ENCODE data around the gene ZNF32. TPM values are rescaled to one million over a fixed set of nuclear protein-coding genes. Genes with fewer than 3 reads are reported as not detected.
A peak's percentile ranks its signal among the peaks of the same experiment; 100 is the strongest.

ZNF32 gene
- total RNA-seq, 1 donor from 2014 or later: 19.2 TPM

DNA sequence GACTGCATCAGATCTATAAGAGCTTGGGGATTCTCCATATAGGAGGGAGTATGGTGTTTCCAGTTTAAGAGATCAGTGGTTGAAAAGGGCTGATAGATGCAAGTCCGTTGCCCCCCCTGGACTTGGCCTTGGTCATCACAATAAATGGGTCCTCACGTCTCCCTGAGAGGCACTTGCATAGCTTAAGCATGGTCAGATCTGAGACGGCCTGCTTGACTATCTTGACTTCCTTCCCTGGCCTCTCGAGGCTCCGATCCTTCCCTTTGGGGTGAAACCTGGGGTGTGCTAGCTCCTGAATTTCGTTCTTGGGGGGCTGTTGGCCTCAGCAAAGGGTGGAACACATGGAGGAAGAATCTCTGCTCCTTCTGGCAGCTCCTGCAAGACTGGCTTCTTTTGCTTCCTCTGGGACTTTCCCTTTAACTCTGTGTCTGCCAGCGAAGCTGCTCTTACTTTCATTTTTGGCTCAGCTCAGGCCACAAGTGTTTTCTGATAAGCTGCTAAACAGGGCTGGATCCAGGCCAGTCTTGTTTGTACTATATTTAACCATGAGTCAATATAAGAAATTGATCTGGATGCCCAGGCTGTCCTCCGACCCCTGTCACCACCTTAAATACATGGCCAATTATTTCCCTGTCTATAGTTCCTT is 53.6 kb downstream of the ZNF32 start:
- H3K9me3 ChIP-seq (ENCODE audit: insufficient read depth, low read depth, low read length): no peaks in the 10 kb centered on the region
- no peaks in the 10 kb centered on the region for H3K36me3 ChIP-seq (ENCODE audit: insufficient read depth, low read length)
- H3K4me3 ChIP-seq (ENCODE audit: insufficient read depth, low read depth, low read length): no peak overlapping the region
- H3K9ac ChIP-seq (ENCODE audit: low read length): no peak overlapping the region
- TF ChIP-seq, protein P1, sequence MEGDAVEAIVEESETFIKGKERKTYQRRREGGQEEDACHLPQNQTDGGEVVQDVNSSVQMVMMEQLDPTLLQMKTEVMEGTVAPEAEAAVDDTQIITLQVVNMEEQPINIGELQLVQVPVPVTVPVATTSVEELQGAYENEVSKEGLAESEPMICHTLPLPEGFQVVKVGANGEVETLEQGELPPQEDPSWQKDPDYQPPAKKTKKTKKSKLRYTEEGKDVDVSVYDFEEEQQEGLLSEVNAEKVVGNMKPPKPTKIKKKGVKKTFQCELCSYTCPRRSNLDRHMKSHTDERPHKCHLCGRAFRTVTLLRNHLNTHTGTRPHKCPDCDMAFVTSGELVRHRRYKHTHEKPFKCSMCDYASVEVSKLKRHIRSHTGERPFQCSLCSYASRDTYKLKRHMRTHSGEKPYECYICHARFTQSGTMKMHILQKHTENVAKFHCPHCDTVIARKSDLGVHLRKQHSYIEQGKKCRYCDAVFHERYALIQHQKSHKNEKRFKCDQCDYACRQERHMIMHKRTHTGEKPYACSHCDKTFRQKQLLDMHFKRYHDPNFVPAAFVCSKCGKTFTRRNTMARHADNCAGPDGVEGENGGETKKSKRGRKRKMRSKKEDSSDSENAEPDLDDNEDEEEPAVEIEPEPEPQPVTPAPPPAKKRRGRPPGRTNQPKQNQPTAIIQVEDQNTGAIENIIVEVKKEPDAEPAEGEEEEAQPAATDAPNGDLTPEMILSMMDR (IDR thresholded peaks at IDR 0.05; ENCODE audit: insufficient read depth, low read depth, low read length): no peak
- TF ChIP-seq EZH2 (IDR thresholded peaks at IDR 0.05; ENCODE audit: insufficient read depth, low read length): no peak
- H2AFZ ChIP-seq (ENCODE audit: low read depth, low read length): peak overlapping the region; percentile 58
- Mint-ChIP-seq H3K36me3 (ENCODE audit: low read depth, unreplicated experiment) (no peaks in the 10 kb centered on the region), H3K27me3 (ENCODE audit: low read depth, unreplicated experiment) (peaks cover 15% of the 10 kb centered on the region), H3K27ac (ENCODE audit: unreplicated experiment) (no peak overlapping the region), H3K4me3 (ENCODE audit: unreplicated experiment) (no peak overlapping the region), H3K9me3 (ENCODE audit: unreplicated experiment) (peaks cover 17% of the 10 kb centered on the region), H3K4me1 (ENCODE audit: low read depth, unreplicated experiment) (peaks cover 7% of the 10 kb centered on the region)
- H3K4me2 ChIP-seq (ENCODE audit: low read length): peak overlapping the region; percentile 69
- no peaks in the 10 kb centered on the region for H3K27me3 ChIP-seq (ENCODE audit: insufficient read depth, low read length)
- H3K27ac ChIP-seq (ENCODE audit: low read depth, low read length): no peak overlapping the region
- no peaks in the 10 kb centered on the region for H4K20me1 ChIP-seq (ENCODE audit: insufficient read depth, low read length)
- H3K79me2 ChIP-seq (ENCODE audit: insufficient read depth, low read length): no peaks in the 10 kb centered on the region
- FAIRE-seq (no peak), DNase-seq (ENCODE audit: low read depth) (no peak)
- no peaks in the 10 kb centered on the region for H3K4me1 ChIP-seq (ENCODE audit: insufficient read depth, low read length)

Other genes with a start within 250 kb of the ZNF32 start
- gene HNRNPF, start 239.7 kb downstream of the ZNF32 start, total RNA-seq: 143 and 151 TPM in 2 replicates
- 2.6 and 2.8 TPM in 2 replicates for gene ZNF487, start 211.8 kb downstream of the ZNF32 start, total RNA-seq
- gene ZNF239, start 74.3 kb downstream of the ZNF32 start, total RNA-seq: 5.3 and 5.7 TPM in 2 replicates
- 4.1 and 4.3 TPM in 2 replicates for gene ZNF485, start 42.4 kb downstream of the ZNF32 start, total RNA-seq

All from astrocyte (in vitro differentiated cells and primary cell).